GM13976 (cell line): ENCODE data around the gene DNAH8.
"Not testable (repeated sequence)": the region's sequence is repeated elsewhere in the genome, so short reads cannot be mapped to it uniquely, and the experiment has no call there.

Source experiments
- DNase-seq: peaks from one replicate; pipeline ENCODE4 v3.0.0; 2012; ENCODE audit warnings: low spot score
- CTCF ChIP-seq: IDR thresholded peaks from 2 replicates; pipeline ENCODE4 v1.5.1; 2012; ENCODE audit warnings: borderline replicate concordance, mild to moderate bottlenecking; ENCODE audit not compliant: insufficient read depth; ENCODE audit errors: extremely low read depth, missing control alignments, control extremely low read depth
- in situ Hi-C: fragments of 300-500 bp; cut with MboI; formaldehyde crosslinking; loops from one replicate; pipeline ENCODE4 v1.12.0; 2022; ENCODE audit warnings: low sequenced_read_pairs, mixed read lengths, inconsistent platforms; ENCODE audit not compliant: unreplicated experiment

Gene DNAH8

GRCh38 chr6:38697846-38698245 is 17.3 kb upstream of the DNAH8 start:
- TF ChIP-seq CTCF = no peak
- in situ Hi-C loops = no loop called here
- no peak for DNase-seq

- in situ Hi-C loops = not testable (repeated sequence)
These were observed 15.4 kb upstream of the DNAH8 start for GRCh38 chr6:38699702-38700101.

DNA sequence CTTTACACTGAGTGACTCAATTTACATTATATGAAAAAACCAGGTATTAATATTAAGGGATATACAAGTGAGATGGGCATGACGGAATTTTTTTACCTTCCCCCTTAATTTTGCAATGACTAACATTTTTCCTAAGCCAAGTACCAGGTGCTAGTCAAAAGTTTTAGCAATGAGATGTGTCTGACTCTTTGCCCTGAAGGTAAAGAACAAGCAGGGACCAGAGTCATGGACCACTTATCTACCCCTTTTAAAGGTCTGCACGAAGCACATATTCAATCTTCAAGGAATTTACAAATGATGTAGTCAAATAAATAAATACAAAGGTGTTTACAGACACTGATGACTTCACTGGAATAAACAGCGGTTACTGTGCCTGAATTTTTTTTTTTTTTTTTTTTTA is 13.6 kb upstream of the DNAH8 start:
- in situ Hi-C loops = no loop called here
- no peak for DNase-seq
- TF ChIP-seq CTCF = no peak

More at GRCh38 chr6:38699702-38700101, 15.4 kb upstream of the DNAH8 start:
- DNase-seq = not testable (repeated sequence)

DNA sequence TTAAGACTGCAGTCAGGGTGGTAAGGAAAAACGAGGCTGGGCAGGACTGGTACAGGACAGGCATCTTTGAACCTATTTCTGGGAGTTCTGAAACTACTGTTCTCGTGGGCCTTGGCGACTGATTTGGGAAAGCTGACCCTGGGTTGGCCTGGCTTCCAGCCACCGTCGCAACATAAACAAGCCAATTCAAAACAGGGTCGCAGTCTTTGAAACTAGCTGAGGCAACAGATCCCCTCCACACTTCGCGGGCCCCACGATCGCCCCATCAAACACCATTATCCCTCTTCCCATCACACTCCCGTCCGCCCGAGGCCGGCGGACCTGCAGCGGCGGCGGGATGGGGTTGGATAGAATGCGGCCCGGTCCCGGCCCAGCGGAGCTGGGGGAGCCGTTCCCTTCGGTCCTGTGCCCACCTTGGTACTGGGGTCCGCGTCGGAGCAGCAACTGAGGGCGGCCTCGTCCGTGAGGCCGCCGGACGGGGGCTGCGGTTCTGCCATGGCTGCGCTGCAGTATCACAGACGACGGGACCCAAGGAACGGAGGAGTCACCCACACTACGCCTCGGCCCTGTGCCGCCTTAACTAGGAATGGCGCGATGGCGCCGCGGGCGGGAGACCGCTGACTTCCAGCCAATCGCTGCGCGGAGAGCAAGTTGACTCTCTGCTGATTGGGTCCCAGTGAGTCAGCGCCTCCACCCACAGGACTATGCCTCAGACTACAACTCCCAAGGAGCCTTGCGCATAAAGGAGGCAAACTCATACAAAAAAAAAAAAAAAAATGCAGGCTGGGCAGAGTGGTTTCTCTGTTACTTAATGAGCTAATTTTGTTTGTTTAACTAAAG is 12.3 kb upstream of the DNAH8 start, which contains the start of gene GLO1:
GLO1 (minus strand) TSS at position 588 of the 840 bp plus-strand sequence; CDS start at position 497, 91 bp downstream.
- peak; percentile 98 for DNase-seq
- TF ChIP-seq CTCF = no peak
- in situ Hi-C loops = no loop called here

GRCh38 chr6:38703949-38704590 is 11.0 kb upstream of the DNAH8 start:
- DNase-seq = no peak
- no peak for TF ChIP-seq CTCF
- in situ Hi-C loops = no loop called here

- in situ Hi-C loops = no loop called here
- TF ChIP-seq CTCF = no peak
- DNase-seq = no peak
These were observed 9.2 kb upstream of the DNAH8 start for GRCh38 chr6:38705924-38706323.

- no peak for DNase-seq
- no peak for TF ChIP-seq CTCF
- in situ Hi-C loops = no loop called here
These were observed 6.6 kb upstream of the DNAH8 start for GRCh38 chr6:38708496-38708895.
